Common myeloid progenitor, CD34-positive (primary cell): ENCODE data around the gene GRB2.

Experiments
- CTCF ChIA-PET: fragments of 350-600 bp; sonication (Branson Sonifier 250); formaldehyde crosslinking; loops from one replicate; lab custom pipeline; 2021; ENCODE audit warnings: antibody characterized with exemption; lab: Charles Lee
- POLR2A ChIA-PET: fragments of 350-600 bp; sonication (Branson Sonifier 250); formaldehyde crosslinking; loops from one replicate; lab custom pipeline; 2021; ENCODE audit warnings: antibody characterized with exemption; lab: Charles Lee
- DNase-seq, 3 donors: peaks; one replicate each; pipeline versions ENCODE4 v3.0.0 to v3.0.0-alpha.2; 2013
- H3K27ac ChIP-seq, 2 experiments: 1 replicate in 1 of 2; 2 replicates in 1 of 2; pipeline ENCODE4 v1.7.0; 2013; ENCODE audit warnings: inconsistent platforms in 2 of 2, low read length in 2 of 2, mild to moderate bottlenecking in 2 of 2, low read depth in 1 of 2, moderate library complexity in 1 of 2; ENCODE audit not compliant: severe bottlenecking in 2 of 2, insufficient read depth in 1 of 2, poor library complexity in 1 of 2
- H3K27me3 ChIP-seq, 5 experiments: replicated peaks in 2 of 5; 1 replicate in 3 of 5; 2 replicates in 2 of 5; pipeline versions ENCODE4 v1.6.1 to v1.7.0; 2013; ENCODE audit warnings: low read length in 4 of 5, mild to moderate bottlenecking in 2 of 5, moderate library complexity in 2 of 5, inconsistent platforms in 1 of 5; ENCODE audit not compliant: insufficient read depth in 5 of 5, control insufficient read depth in 4 of 5
- H3K36me3 ChIP-seq, 4 experiments: 1 replicate in 2 of 4; 2 replicates in 2 of 4; pipeline versions ENCODE4 v1.6.1 to v1.7.0; 2013; ENCODE audit warnings: low read length in 3 of 4, control low read depth in 1 of 4, mild to moderate bottlenecking in 1 of 4; ENCODE audit not compliant: control insufficient read depth in 4 of 4, insufficient read depth in 4 of 4
- H3K4me1 ChIP-seq, 4 experiments: 1 replicate in 3 of 4; 2 replicates in 1 of 4; pipeline versions ENCODE4 v1.6.1 to v1.7.1; 2013; ENCODE audit warnings: low read length in 3 of 4, mild to moderate bottlenecking in 3 of 4, control low read depth in 1 of 4, inconsistent platforms in 1 of 4, moderate library complexity in 1 of 4; ENCODE audit not compliant: control insufficient read depth in 4 of 4, insufficient read depth in 4 of 4; ENCODE audit errors: control extremely low read depth in 1 of 4
- H3K4me3 ChIP-seq, 7 experiments: 1 replicate in 4 of 7; 2 replicates in 3 of 7; pipeline versions ENCODE4 v1.5.1 to v1.7.0; 2013; ENCODE audit warnings: mild to moderate bottlenecking in 7 of 7, low read length in 6 of 7, moderate library complexity in 6 of 7, inconsistent platforms in 2 of 7, low read depth in 2 of 7, control low read depth in 1 of 7; ENCODE audit not compliant: insufficient read depth in 4 of 7, control insufficient read depth in 1 of 7; ENCODE audit errors: extremely low read depth in 1 of 7
- H3K9me3 ChIP-seq, 5 experiments: 1 replicate in 4 of 5; 2 replicates in 1 of 5; pipeline versions ENCODE4 v1.6.1 to v1.7.1; 2013; ENCODE audit warnings: low read length in 4 of 5, mild to moderate bottlenecking in 2 of 5, inconsistent platforms in 1 of 5, low read depth in 1 of 5, moderate library complexity in 1 of 5; ENCODE audit not compliant: control insufficient read depth in 4 of 5, insufficient read depth in 2 of 5; ENCODE audit errors: control extremely low read depth in 1 of 5
- WGBS: methylation state at CpG from one replicate; pipeline ENCODE4 v1.1.5; 2013; ENCODE audit not compliant: insufficient coverage; 5-methylcytosine and 5-hydroxymethylcytosine counted together

Gene GRB2

DNA sequence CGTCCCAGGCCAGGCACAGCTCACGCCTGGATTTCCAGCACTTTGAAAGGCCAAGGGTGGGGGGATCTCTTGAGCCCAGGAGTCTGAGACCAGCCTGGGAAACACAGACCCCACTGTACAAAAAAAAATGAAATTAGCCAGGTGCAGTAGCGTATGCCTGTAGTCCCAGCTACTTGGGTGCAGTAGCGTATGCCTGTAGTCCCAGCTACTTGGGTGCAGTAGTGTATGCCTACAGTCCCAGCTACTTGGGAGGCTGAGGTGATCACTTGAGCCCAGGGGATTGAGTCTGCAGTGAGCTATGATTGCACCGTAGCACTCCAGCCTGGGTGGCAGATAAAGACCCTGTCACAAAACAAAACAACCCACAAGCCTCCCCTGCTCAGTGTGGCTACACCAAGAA, 89.2 kb downstream of the GRB2 start:
- DNase-seq: no peak
- ChIA-PET POLR2A (interaction anchor here (0.6 kb wide), 1 partner anchor 43 kb away, joined by 3 read pairs; no protein-coding TSS in a partner anchor), CTCF (interaction anchor here (0.5 to 2.1 kb wide), 8 partner anchors 10 to 211 kb away, joined by 3 to 8 read pairs (median 3); no protein-coding TSS in a partner anchor)
- 98% methylated on average over 4 of the region's 5 CpGs for WGBS
- Histone ChIP-seq H3K36me3 (peaks cover 8 to 38% (median 34%) of the 10 kb centered on the region in 4 experiments), H3K4me1 (peaks cover 0 to 43% (median 14%) of the 10 kb centered on the region in 4 experiments), H3K4me3 (no peak overlapping the region), H3K9me3 (no peaks in the 10 kb centered on the region), H3K27me3 (no peaks in the 10 kb centered on the region), H3K27ac (no peak overlapping the region)

DNA sequence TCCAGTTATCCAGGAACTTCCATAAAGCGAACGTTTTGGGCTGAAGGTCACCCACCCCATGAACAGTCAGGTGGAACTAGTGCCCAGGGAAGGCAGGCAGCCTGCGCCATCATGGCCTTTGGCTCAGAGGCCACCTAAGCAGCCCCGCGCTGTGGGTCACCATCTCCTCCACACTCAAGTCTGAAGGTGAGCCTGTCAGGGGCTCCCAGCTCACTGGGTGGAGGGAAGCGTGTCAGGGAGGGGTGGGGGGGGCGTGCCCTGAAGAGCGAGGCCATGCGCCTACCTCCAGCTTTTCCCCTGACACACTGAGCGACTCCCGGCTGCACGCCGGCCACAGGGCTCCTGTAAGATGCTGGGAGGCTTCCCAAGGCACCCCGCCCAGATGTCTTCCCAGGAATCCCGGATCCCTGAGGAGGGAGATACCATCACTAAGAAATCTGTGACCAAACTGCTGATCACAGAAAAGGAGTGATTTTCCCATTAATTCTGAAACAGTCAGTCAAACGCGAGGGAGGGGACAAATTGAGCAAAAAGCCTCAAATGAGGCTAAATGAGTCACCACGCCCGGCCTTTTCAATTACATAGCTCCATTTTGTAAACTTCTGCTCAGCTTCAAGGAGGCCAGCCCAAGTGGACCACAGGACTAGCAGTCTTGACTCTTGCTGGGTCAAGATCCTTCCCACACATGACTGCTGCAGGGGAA, 89.8 kb downstream of the GRB2 start:
- Histone ChIP-seq H3K4me1 (peaks cover 0 to 46% (median 14%) of the 10 kb centered on the region in 4 experiments), H3K36me3 (peaks cover 6 to 33% (median 29%) of the 10 kb centered on the region in 4 experiments), H3K4me3 (no peak overlapping the region), H3K9me3 (no peaks in the 10 kb centered on the region), H3K27me3 (no peaks in the 10 kb centered on the region), H3K27ac (no peak overlapping the region)
- 89% methylated on average over 15 of the region's 19 CpGs for WGBS
- CTCF ChIA-PET: interaction anchor here (0.5 to 1.4 kb wide), 4 partner anchors 10 to 212 kb away, joined by 3 to 4 read pairs (median 3); no protein-coding TSS in a partner anchor
- no peak for DNase-seq
- POLR2A ChIA-PET: interaction anchor here (0.6 kb wide), 1 partner anchor 42 kb away, joined by 3 read pairs; no protein-coding TSS in a partner anchor

DNA sequence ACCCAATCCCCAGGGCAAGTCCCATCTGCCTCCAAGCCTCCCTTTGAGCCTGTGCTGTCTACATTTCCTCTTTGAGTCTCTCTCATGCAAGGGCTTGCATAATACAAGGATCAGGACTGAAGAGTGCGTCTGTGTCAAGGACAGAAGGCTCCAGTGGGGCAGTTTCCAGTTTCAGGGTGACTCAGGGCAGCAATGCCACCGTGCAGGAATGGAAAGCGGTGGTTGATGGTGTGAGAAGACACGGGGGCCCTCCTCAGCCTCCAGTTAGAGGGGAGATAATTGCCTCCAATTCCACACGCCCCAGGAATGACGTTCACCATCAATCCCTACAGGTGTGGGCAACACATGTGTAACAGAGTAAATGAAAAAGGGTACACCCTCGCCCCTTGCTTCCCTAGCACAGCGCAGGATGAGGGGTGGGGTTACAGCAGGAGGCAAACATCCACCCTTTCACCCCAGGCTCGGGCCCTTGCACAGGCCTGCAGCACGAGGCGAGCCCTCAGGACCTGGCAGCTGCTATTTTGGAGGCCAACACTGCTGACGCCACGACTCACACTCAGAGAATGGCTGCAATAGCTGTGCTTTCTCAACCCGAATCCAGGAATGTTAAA, 91.4 kb downstream of the GRB2 start:
- peaks cover 4 to 20% (median 16%) of the 10 kb centered on the region in 4 experiments for H3K36me3 ChIP-seq
- no peak overlapping the region for H3K4me3 ChIP-seq
- DNase-seq: no peak
- no peaks in the 10 kb centered on the region for H3K27me3 ChIP-seq
- peaks cover 0 to 62% (median 27%) of the 10 kb centered on the region in 4 experiments for H3K4me1 ChIP-seq
- 94% methylated on average over 10 of the region's 14 CpGs for WGBS
- ChIA-PET CTCF (interaction anchor here (3.1 kb wide), 1 partner anchor 8 kb away, joined by 19 read pairs; no protein-coding TSS in a partner anchor), POLR2A (interaction anchor here (0.5 kb wide), 1 partner anchor 189 kb away, joined by 4 read pairs; no protein-coding TSS in a partner anchor)
- no peak overlapping the region for H3K27ac ChIP-seq
- no peaks in the 10 kb centered on the region for H3K9me3 ChIP-seq

DNA sequence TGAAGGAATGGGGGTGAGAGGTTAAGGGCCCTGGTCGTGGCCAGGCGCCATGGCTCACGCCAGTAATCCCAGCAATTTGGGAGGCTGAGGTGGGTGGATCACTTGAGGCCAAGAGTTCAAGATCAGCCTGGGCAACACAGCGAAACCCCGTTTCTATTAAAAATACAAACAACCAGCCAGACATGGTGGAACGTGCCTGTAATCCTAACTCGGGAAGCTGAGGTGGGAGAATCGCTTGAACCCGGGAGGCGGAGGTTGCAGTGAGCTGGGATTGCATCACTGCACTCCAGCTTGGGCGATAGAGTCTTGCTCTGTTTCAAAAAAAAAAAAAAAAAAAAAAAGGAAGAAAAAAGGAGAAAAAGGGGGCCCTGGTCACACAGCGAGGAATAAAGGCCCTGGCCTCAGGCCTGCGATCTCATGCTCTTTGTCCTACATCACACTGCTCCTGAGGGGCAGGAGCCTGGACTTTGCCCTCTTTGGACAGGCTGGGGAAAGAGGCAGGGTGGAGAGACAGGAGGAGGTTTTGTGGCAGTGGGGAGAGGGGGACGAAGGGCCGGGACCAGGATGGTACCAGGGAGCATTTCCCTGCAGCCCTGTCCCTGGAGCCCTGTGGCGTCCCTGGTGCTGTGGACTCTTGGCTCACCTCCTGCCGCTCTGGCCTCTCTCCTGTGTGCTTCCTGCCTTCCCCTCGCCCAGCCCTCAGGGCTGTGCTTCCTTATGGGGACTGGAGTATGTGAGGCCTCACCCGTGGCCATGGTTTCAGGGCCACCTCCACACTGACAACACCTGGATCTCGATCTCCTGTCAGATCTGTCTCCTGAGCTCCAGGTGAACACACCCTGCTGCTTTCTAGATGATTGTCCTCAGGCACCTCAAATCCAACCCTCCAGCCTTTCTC, 96.5 kb downstream of the GRB2 start:
- Histone ChIP-seq H3K27ac (peak overlapping the region in 1 of 2 experiments; percentile 52), H3K27me3 (no peaks in the 10 kb centered on the region), H3K36me3 (no peaks in the 10 kb centered on the region), H3K9me3 (no peaks in the 10 kb centered on the region), H3K4me3 (no peak overlapping the region), H3K4me1 (peaks cover 0 to 51% (median 30%) of the 10 kb centered on the region in 4 experiments)
- 63% methylated on average over 10 of the region's 20 CpGs for WGBS
- DNase-seq: no peak
- ChIA-PET POLR2A (interaction anchor here (0.8 kb wide), 1 partner anchor 38 kb away, joined by 3 read pairs; the partner anchor contains the start of gene MIF4GD), CTCF (interaction anchor here (0.9 to 2.5 kb wide), 3 partner anchors 10 to 17 kb away, joined by 3 to 10 read pairs (median 3); no protein-coding TSS in a partner anchor)

DNA sequence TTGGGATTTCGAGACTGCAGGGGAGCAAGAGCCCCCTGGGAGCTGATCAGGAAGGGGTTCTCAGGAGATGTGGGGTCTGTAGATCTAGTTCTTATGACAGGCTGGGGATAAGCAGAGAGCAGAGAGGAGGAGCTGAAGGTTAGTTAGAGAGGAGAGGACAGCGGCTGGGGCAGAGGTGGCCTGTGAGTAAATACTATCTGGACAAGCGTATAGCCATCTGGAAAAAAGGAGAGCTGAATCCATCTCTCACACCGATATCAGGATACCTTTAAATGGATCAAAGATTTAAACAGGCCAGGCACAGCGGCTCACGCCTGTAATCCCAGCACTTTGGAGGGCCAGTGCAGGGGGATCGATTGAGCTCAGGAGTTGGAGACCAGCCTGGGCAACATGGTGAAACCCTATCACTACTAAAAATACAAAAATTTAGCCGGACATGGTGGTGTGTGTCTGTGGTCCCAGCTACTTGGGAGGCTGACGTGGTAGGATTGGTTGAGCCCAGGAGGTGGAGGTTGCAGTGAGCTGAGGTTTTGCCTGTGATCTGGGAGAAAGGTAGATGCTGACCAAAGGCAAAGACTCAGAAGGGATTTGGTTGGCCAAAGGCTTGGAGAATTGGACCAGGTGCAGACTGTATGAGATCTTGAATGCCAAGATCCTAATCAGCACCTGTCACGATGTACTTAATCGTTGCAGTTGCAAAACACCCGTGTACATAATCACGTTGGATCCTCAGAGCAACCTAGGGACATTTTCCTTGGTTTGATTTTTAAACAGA, 97.3 kb downstream of the GRB2 start:
- ChIA-PET POLR2A (interaction anchor here (0.6 to 0.9 kb wide), 2 partner anchors 14 to 19 kb away, joined by 3 read pairs; partner anchors contain the start of gene SLC25A19), CTCF (interaction anchor here (0.9 to 2.5 kb wide), 4 partner anchors 9 to 18 kb away, joined by 3 to 10 read pairs (median 4); no protein-coding TSS in a partner anchor)
- Histone ChIP-seq H3K4me1 (peaks cover 0 to 44% (median 30%) of the 10 kb centered on the region in 4 experiments), H3K36me3 (no peaks in the 10 kb centered on the region), H3K9me3 (no peaks in the 10 kb centered on the region), H3K27me3 (no peaks in the 10 kb centered on the region), H3K4me3 (no peak overlapping the region), H3K27ac (no peak overlapping the region)
- 93% methylated on average over 9 of the region's 13 CpGs for WGBS
- no peak for DNase-seq
